Measurements from ENCODE around the gene DOK5. TPM values are rescaled to one million over a fixed set of nuclear protein-coding genes. Genes with fewer than 3 reads are reported as not detected.

DOK5 gene
- total and polyA plus RNA-seq, 2 experiments from 2014 or later: 5.0 to 6.9 TPM

DNA sequence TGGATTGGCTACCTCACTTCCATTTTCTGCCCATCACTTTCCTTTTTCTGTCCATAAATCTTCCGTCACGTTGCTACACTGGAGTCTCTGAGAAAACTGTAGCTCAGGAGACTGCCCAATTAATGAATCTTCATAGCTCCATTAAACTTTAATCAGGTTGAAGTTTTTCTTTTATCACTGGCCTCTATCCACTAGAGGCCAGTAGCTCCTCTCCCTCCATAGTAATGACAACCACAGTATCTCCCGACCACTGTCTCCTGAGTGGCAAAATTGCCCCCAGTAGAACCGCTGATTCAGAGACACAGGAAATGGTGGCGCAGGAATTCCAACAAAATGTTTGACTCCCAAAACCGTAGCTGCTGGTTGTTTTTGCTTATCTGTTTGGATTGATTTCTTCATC, 18.4 kb upstream of the DOK5 start:
- no peak for TF ChIP-seq STAT1 (IDR thresholded peaks at IDR 0.05; ENCODE audit: unreplicated experiment)
- TF ChIP-seq, protein P1, sequence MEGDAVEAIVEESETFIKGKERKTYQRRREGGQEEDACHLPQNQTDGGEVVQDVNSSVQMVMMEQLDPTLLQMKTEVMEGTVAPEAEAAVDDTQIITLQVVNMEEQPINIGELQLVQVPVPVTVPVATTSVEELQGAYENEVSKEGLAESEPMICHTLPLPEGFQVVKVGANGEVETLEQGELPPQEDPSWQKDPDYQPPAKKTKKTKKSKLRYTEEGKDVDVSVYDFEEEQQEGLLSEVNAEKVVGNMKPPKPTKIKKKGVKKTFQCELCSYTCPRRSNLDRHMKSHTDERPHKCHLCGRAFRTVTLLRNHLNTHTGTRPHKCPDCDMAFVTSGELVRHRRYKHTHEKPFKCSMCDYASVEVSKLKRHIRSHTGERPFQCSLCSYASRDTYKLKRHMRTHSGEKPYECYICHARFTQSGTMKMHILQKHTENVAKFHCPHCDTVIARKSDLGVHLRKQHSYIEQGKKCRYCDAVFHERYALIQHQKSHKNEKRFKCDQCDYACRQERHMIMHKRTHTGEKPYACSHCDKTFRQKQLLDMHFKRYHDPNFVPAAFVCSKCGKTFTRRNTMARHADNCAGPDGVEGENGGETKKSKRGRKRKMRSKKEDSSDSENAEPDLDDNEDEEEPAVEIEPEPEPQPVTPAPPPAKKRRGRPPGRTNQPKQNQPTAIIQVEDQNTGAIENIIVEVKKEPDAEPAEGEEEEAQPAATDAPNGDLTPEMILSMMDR (conservative IDR thresholded peaks at IDR 0.05; ENCODE audit: low read depth in 2 of 2): peak; percentile 33 to 44; a peak in 3 of 4 replicates
- peaks cover 11% of the 10 kb centered on the region for H3K4me1 Mint-ChIP-seq
- peak; percentile 26 for DNase-seq (ENCODE audit: low spot score)

DNA sequence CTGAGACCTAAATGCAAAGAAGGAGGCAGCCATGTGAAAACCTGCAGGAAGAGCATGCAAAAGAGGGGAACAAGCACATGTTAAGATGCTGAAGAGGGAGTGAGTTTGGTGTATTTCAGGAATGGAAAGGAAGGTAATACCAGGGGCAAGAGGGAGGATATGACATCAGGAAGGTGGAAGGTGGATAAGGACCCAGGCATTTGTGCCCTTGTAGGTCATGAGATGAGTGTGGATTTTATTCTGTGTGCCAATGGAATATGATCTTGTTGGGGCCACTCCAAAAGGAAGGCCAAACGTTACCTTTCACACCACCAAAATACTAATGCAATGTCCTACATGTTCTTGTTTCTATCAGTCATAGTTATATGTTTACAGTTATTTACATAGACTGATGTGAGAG, 17.2 kb upstream of the DOK5 start:
- Histone ChIP-seq H3F3A (replicated peaks; ENCODE audit: low read depth) (no peaks in the 10 kb centered on the region), H3K9me2 (ENCODE audit: insufficient read depth) (no peaks in the 10 kb centered on the region), H3K27ac (ENCODE audit: low read depth) (no peak overlapping the region), H3K79me2 (replicated peaks; ENCODE audit: insufficient read depth) (no peaks in the 10 kb centered on the region), H4K20me1 (replicated peaks; ENCODE audit: insufficient read depth) (no peaks in the 10 kb centered on the region), H3K36me3 (ENCODE audit: insufficient read depth) (no peaks in the 10 kb centered on the region), H3K4me3 (no peak overlapping the region), H3K4me1 (ENCODE audit: insufficient read depth) (peaks cover 7% of the 10 kb centered on the region; the same call in 1 of the 2 replicates), H3K4me2 (no peak overlapping the region), H2AFZ (0 out of 2 replicates have a peak overlapping the region, but pooled peaks have one; percentile 25), H3K27me3 (ENCODE audit: insufficient read depth) (no peaks in the 10 kb centered on the region)
- ATAC-seq: no peak
- DNase-seq (ENCODE audit: low spot score): no peak
- TF ChIP-seq, protein P1 (conservative IDR thresholded peaks at IDR 0.05; ENCODE audit: low read depth in 2 of 2): no peak
- TF ChIP-seq, protein P2, sequence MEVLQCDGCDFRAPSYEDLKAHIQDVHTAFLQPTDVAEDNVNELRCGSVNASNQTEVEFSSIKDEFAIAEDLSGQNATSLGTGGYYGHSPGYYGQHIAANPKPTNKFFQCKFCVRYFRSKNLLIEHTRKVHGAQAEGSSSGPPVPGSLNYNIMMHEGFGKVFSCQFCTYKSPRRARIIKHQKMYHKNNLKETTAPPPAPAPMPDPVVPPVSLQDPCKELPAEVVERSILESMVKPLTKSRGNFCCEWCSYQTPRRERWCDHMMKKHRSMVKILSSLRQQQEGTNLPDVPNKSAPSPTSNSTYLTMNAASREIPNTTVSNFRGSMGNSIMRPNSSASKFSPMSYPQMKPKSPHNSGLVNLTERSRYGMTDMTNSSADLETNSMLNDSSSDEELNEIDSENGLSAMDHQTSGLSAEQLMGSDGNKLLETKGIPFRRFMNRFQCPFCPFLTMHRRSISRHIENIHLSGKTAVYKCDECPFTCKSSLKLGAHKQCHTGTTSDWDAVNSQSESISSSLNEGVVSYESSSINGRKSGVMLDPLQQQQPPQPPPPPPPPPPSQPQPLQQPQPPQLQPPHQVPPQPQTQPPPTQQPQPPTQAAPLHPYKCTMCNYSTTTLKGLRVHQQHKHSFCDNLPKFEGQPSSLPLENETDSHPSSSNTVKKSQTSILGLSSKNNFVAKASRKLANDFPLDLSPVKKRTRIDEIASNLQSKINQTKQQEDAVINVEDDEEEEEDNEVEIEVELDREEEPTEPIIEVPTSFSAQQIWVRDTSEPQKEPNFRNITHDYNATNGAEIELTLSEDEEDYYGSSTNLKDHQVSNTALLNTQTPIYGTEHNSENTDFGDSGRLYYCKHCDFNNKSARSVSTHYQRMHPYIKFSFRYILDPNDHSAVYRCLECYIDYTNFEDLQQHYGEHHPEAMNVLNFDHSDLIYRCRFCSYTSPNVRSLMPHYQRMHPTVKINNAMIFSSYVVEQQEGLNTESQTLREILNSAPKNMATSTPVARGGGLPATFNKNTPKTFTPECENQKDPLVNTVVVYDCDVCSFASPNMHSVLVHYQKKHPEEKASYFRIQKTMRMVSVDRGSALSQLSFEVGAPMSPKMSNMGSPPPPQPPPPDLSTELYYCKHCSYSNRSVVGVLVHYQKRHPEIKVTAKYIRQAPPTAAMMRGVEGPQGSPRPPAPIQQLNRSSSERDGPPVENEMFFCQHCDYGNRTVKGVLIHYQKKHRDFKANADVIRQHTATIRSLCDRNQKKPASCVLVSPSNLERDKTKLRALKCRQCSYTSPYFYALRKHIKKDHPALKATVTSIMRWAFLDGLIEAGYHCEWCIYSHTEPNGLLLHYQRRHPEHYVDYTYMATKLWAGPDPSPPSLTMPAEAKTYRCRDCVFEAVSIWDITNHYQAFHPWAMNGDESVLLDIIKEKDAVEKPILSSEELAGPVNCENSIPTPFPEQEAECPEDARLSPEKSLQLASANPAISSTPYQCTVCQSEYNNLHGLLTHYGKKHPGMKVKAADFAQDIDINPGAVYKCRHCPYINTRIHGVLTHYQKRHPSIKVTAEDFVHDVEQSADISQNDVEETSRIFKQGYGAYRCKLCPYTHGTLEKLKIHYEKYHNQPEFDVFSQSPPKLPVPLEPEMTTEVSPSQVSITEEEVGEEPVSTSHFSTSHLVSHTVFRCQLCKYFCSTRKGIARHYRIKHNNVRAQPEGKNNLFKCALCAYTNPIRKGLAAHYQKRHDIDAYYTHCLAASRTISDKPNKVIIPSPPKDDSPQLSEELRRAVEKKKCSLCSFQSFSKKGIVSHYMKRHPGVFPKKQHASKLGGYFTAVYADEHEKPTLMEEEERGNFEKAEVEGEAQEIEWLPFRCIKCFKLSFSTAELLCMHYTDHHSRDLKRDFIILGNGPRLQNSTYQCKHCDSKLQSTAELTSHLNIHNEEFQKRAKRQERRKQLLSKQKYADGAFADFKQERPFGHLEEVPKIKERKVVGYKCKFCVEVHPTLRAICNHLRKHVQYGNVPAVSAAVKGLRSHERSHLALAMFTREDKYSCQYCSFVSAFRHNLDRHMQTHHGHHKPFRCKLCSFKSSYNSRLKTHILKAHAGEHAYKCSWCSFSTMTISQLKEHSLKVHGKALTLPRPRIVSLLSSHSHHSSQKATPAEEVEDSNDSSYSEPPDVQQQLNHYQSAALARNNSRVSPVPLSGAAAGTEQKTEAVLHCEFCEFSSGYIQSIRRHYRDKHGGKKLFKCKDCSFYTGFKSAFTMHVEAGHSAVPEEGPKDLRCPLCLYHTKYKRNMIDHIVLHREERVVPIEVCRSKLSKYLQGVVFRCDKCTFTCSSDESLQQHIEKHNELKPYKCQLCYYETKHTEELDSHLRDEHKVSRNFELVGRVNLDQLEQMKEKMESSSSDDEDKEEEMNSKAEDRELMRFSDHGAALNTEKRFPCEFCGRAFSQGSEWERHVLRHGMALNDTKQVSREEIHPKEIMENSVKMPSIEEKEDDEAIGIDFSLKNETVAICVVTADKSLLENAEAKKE (CRISPR knock-in tag; IDR thresholded peaks at IDR 0.05): no peak
- TF ChIP-seq ZNF114 (CRISPR knock-in tag; IDR thresholded peaks at IDR 0.05): no peak
- no peak for TF ChIP-seq CREB1 (CRISPR knock-in tag; IDR thresholded peaks at IDR 0.05; ENCODE audit: low read depth)
- TF ChIP-seq POLR2AphosphoS5 (IDR thresholded peaks at IDR 0.05; ENCODE audit: low read depth): no peak
- no peak overlapping the region for H3K4me3 Mint-ChIP-seq
- no peaks in the 10 kb centered on the region for H3K27me3 Mint-ChIP-seq (ENCODE audit: insufficient read depth, low read depth, poor library complexity)
- peaks cover 2% of the 10 kb centered on the region; the same call in 1 of the 3 replicates for H3K36me3 Mint-ChIP-seq (ENCODE audit: low read depth)
- peaks cover 2% of the 10 kb centered on the region; the same call in 1 of the 3 replicates for H3K9me3 Mint-ChIP-seq
- H3K27ac Mint-ChIP-seq: no peak overlapping the region
- H3K4me1 Mint-ChIP-seq: peaks cover 10% of the 10 kb centered on the region

More for the DNA sequence above, 18.4 kb upstream of the DOK5 start:
- no peaks in the 10 kb centered on the region for H3K27me3 Mint-ChIP-seq (ENCODE audit: insufficient read depth, low read depth, poor library complexity)
- no peaks in the 10 kb centered on the region for H3K27me3 ChIP-seq (ENCODE audit: insufficient read depth)
- peaks cover 7% of the 10 kb centered on the region; the same call in 1 of the 2 replicates for H3K4me1 ChIP-seq (ENCODE audit: insufficient read depth)
- H3K9me3 Mint-ChIP-seq: peaks cover 11% of the 10 kb centered on the region
- no peaks in the 10 kb centered on the region for H3K36me3 ChIP-seq (ENCODE audit: insufficient read depth)
- no peak overlapping the region for H3K4me3 ChIP-seq
- H3K79me2 ChIP-seq (replicated peaks; ENCODE audit: insufficient read depth): no peaks in the 10 kb centered on the region
- H3K9me2 ChIP-seq (ENCODE audit: insufficient read depth): no peaks in the 10 kb centered on the region
- H3K36me3 Mint-ChIP-seq (ENCODE audit: low read depth): peaks cover 10% of the 10 kb centered on the region
- no peak; the same call in 2 of the 3 replicates for ATAC-seq
- H4K20me1 ChIP-seq (replicated peaks; ENCODE audit: insufficient read depth): no peaks in the 10 kb centered on the region
- no peaks in the 10 kb centered on the region for H3F3A ChIP-seq (replicated peaks; ENCODE audit: low read depth)
- H3K4me3 Mint-ChIP-seq: no peak overlapping the region
- H3K4me2 ChIP-seq: no peak overlapping the region
- no peak overlapping the region for H3K27ac ChIP-seq (ENCODE audit: low read depth)
- H3K27ac Mint-ChIP-seq: no peak overlapping the region
- H2AFZ ChIP-seq: no peak overlapping the region

Measured in GM23338 (cell line).